IPS-20b (cell line): Measurements from ENCODE around the gene SLA2.

ENCODE experiments used
- H3K27ac ChIP-seq: one replicate; pipeline ENCODE4 v1.5.1; 2013; ENCODE audit warnings: low read length
- H3K27me3 ChIP-seq: 2 replicates; pipeline ENCODE4 v1.6.1; 2013; ENCODE audit warnings: mild to moderate bottlenecking, low read length, inconsistent platforms; ENCODE audit not compliant: insufficient read depth
- H3K36me3 ChIP-seq: 2 replicates; pipeline ENCODE4 v1.6.1; 2013; ENCODE audit warnings: low read depth, mild to moderate bottlenecking, inconsistent platforms, low read length, moderate library complexity; ENCODE audit not compliant: insufficient read depth
- H3K4me1 ChIP-seq: 2 replicates; pipeline ENCODE4 v1.6.1; 2013; ENCODE audit warnings: mild to moderate bottlenecking, control low read depth, inconsistent platforms, low read length, moderate library complexity; ENCODE audit not compliant: insufficient read depth
- H3K4me3 ChIP-seq: 2 replicates; pipeline ENCODE4 v1.5.1; 2013; ENCODE audit warnings: mild to moderate bottlenecking, low read length, inconsistent platforms
- H3K9ac ChIP-seq: 2 replicates; pipeline ENCODE4 v1.6.1; 2013; ENCODE audit warnings: low read depth, mild to moderate bottlenecking, inconsistent platforms, low read length, moderate library complexity
- H3K9me3 ChIP-seq: 2 replicates; pipeline ENCODE4 v1.6.1; 2013; ENCODE audit warnings: mild to moderate bottlenecking, low read depth, low read length, inconsistent platforms; ENCODE audit not compliant: insufficient read depth

Gene SLA2

GRCh38 chr20:36606158-36607066 lies 39.6 kb downstream of the SLA2 start:
- Histone ChIP-seq H3K9me3 (no peaks in the 10 kb centered on the region), H3K36me3 (peaks cover 41% of the 10 kb centered on the region), H3K4me1 (peaks cover 3% of the 10 kb centered on the region; the same call in 1 of the 2 replicates), H3K9ac (peak overlapping the region; percentile 95), H3K27ac (peak overlapping the region; percentile 65), H3K4me3 (peak overlapping the region; percentile 100), H3K27me3 (no peaks in the 10 kb centered on the region)

- Histone ChIP-seq H3K9me3 (no peaks in the 10 kb centered on the region), H3K27me3 (no peaks in the 10 kb centered on the region), H3K4me3 (peak within 1 kb of the TSS; percentile 100), H3K36me3 (peaks cover 32% of the 10 kb centered on the region), H3K9ac (peak within 1 kb of the TSS; percentile 95), H3K4me1 (peaks cover 3% of the 10 kb centered on the region; the same call in 1 of the 2 replicates), H3K27ac (peak within 1 kb of the TSS; percentile 65)
Observed at GRCh38 chr20:36605399-36606157, 40.4 kb downstream of the SLA2 start, which contains the start of gene RAB5IF. TSS of gene RAB5IF (plus strand) at chr20:36605779. CDS start at chr20:36605952, 173 bp downstream.

- Histone ChIP-seq H3K27ac (peak overlapping the region; percentile 40), H3K9me3 (no peaks in the 10 kb centered on the region), H3K9ac (peak overlapping the region; percentile 56; the same call in 1 of the 2 replicates), H3K4me1 (peaks cover 3% of the 10 kb centered on the region; the same call in 1 of the 2 replicates), H3K36me3 (peaks cover 26% of the 10 kb centered on the region), H3K4me3 (peak overlapping the region; percentile 31; the same call in 1 of the 2 replicates), H3K27me3 (no peaks in the 10 kb centered on the region)
Observed at GRCh38 chr20:36604952-36605398, 41.0 kb downstream of the SLA2 start.

- no peaks in the 10 kb centered on the region for H3K27me3 ChIP-seq
- H3K4me3 ChIP-seq, result no peak overlapping the region
- no peak overlapping the region for H3K27ac ChIP-seq
- H3K9ac ChIP-seq, result no peak overlapping the region
- H3K4me1 ChIP-seq, result peaks cover 9% of the 10 kb centered on the region; the same call in 1 of the 2 replicates
- H3K9me3 ChIP-seq, result no peaks in the 10 kb centered on the region
- H3K36me3 ChIP-seq, result no peaks in the 10 kb centered on the region
Observed at GRCh38 chr20:36601540-36601939, 44.5 kb downstream of the SLA2 start.

GRCh38 chr20:36599912-36600345 lies 46.1 kb downstream of the SLA2 start:
- H3K4me1 ChIP-seq, result peaks cover 7% of the 10 kb centered on the region; the same call in 1 of the 2 replicates
- H3K4me3 ChIP-seq, result no peak overlapping the region
- no peak overlapping the region for H3K9ac ChIP-seq
- peaks cover 3% of the 10 kb centered on the region; the same call in 1 of the 2 replicates for H3K36me3 ChIP-seq
- no peaks in the 10 kb centered on the region for H3K9me3 ChIP-seq
- no peak overlapping the region for H3K27ac ChIP-seq
- no peaks in the 10 kb centered on the region for H3K27me3 ChIP-seq

GRCh38 chr20:36593347-36593929 lies 52.6 kb downstream of the SLA2 start:
- Histone ChIP-seq H3K4me1 (peaks cover 7% of the 10 kb centered on the region; the same call in 1 of the 2 replicates), H3K9me3 (no peaks in the 10 kb centered on the region), H3K27ac (no peak overlapping the region), H3K36me3 (peaks cover 44% of the 10 kb centered on the region), H3K9ac (no peak overlapping the region), H3K4me3 (no peak overlapping the region), H3K27me3 (no peaks in the 10 kb centered on the region)

GRCh38 chr20:36591854-36592641 lies 53.9 kb downstream of the SLA2 start:
- H3K36me3 ChIP-seq, result peaks cover 49% of the 10 kb centered on the region
- no peaks in the 10 kb centered on the region for H3K9me3 ChIP-seq
- H3K27ac ChIP-seq, result no peak overlapping the region
- H3K9ac ChIP-seq, result no peak overlapping the region
- no peaks in the 10 kb centered on the region for H3K27me3 ChIP-seq
- no peak overlapping the region for H3K4me3 ChIP-seq
- peaks cover 13% of the 10 kb centered on the region; the same call in 1 of the 2 replicates for H3K4me1 ChIP-seq

GRCh38 chr20:36591281-36591680 lies 54.7 kb downstream of the SLA2 start:
- no peaks in the 10 kb centered on the region for H3K9me3 ChIP-seq
- H3K36me3 ChIP-seq, result peaks cover 51% of the 10 kb centered on the region
- H3K27ac ChIP-seq, result no peak overlapping the region
- peaks cover 21% of the 10 kb centered on the region for H3K4me1 ChIP-seq
- H3K4me3 ChIP-seq, result no peak overlapping the region
- H3K9ac ChIP-seq, result no peak overlapping the region
- no peaks in the 10 kb centered on the region for H3K27me3 ChIP-seq

GRCh38 chr20:36587388-36588070 lies 58.5 kb downstream of the SLA2 start:
- Histone ChIP-seq H3K9me3 (no peaks in the 10 kb centered on the region), H3K4me1 (peaks cover 39% of the 10 kb centered on the region), H3K4me3 (no peak overlapping the region), H3K27me3 (no peaks in the 10 kb centered on the region), H3K27ac (no peak overlapping the region), H3K36me3 (peaks cover 49% of the 10 kb centered on the region), H3K9ac (no peak overlapping the region)

GRCh38 chr20:36585410-36586125 lies 60.4 kb downstream of the SLA2 start:
- H3K9me3 ChIP-seq, result no peaks in the 10 kb centered on the region
- H3K27me3 ChIP-seq, result no peaks in the 10 kb centered on the region
- H3K27ac ChIP-seq, result peak overlapping the region; percentile 87
- peak overlapping the region; percentile 50 for H3K4me3 ChIP-seq
- H3K9ac ChIP-seq, result peak overlapping the region; percentile 81
- H3K4me1 ChIP-seq, result peaks cover 33% of the 10 kb centered on the region
- peaks cover 55% of the 10 kb centered on the region for H3K36me3 ChIP-seq
